ENCODE results near the gene METTL4.

DNA sequence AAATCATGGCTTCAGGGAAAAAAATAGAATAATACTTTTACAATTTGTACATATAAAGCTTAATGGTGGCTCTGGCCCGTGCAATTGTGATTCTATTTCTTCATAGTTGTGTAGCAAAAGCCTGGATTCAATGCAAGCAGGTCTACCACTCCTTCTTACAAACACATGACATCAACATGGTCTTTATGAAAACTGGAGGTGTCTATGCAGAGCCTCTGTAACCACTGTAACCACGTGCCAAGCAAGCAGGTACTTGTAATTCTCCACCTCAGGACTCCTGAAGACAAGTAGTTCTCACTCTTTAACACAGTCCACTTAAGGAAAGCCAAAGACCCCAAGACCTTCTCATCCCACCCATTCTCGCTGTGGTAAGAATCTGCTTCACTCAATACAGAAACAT lies 62.6 kb downstream of the METTL4 start:
- TF ChIP-seq, protein P1, sequence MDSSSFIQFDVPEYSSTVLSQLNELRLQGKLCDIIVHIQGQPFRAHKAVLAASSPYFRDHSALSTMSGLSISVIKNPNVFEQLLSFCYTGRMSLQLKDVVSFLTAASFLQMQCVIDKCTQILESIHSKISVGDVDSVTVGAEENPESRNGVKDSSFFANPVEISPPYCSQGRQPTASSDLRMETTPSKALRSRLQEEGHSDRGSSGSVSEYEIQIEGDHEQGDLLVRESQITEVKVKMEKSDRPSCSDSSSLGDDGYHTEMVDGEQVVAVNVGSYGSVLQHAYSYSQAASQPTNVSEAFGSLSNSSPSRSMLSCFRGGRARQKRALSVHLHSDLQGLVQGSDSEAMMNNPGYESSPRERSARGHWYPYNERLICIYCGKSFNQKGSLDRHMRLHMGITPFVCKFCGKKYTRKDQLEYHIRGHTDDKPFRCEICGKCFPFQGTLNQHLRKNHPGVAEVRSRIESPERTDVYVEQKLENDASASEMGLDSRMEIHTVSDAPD (CRISPR knock-in tag; IDR thresholded peaks at IDR 0.05) = no peak
- TF ChIP-seq CTCF (IDR thresholded peaks at IDR 0.05 in 2 of 3, conservative IDR thresholded peaks at IDR 0.05 in 1 of 3; ENCODE audit: insufficient read depth in 2 of 3, low read depth in 1 of 3, low read length in 3 of 3) (no peak), ZBTB8A (IDR thresholded peaks at IDR 0.05; ENCODE audit: partially characterized antibody) (no peak)

Measured in K562 (cell line).